HUES48 (cell line): ENCODE data around the gene CEP290.
"Not testable (repeated sequence)": the region's sequence is repeated elsewhere in the genome, so short reads cannot be mapped to it uniquely, and the experiment has no call there.

Source experiments
- H3K27ac ChIP-seq: one replicate; pipeline ENCODE4 v1.7.0; 2013; ENCODE audit warnings: low read depth, low read length, inconsistent platforms
- H3K27me3 ChIP-seq: 2 replicates; pipeline ENCODE4 v1.6.1; 2013; ENCODE audit warnings: mild to moderate bottlenecking, low read length; ENCODE audit not compliant: control insufficient read depth, insufficient read depth
- H3K36me3 ChIP-seq: 2 replicates; pipeline ENCODE4 v1.6.1; 2013; ENCODE audit warnings: low read length; ENCODE audit not compliant: control insufficient read depth, insufficient read depth
- H3K4me1 ChIP-seq: 2 replicates; pipeline ENCODE4 v1.6.1; 2013; ENCODE audit warnings: mild to moderate bottlenecking, low read length; ENCODE audit not compliant: control insufficient read depth, insufficient read depth
- H3K4me3 ChIP-seq: 2 replicates; pipeline ENCODE4 v1.5.1; 2013; ENCODE audit warnings: mild to moderate bottlenecking, low read depth, low read length
- H3K9ac ChIP-seq: 2 replicates; pipeline ENCODE4 v1.6.1; 2013; ENCODE audit warnings: mild to moderate bottlenecking, low read depth, low read length, moderate library complexity
- H3K9me3 ChIP-seq: 2 replicates; pipeline ENCODE4 v1.6.1; 2013; ENCODE audit warnings: low read length; ENCODE audit not compliant: control insufficient read depth, insufficient read depth

The CEP290 gene

DNA sequence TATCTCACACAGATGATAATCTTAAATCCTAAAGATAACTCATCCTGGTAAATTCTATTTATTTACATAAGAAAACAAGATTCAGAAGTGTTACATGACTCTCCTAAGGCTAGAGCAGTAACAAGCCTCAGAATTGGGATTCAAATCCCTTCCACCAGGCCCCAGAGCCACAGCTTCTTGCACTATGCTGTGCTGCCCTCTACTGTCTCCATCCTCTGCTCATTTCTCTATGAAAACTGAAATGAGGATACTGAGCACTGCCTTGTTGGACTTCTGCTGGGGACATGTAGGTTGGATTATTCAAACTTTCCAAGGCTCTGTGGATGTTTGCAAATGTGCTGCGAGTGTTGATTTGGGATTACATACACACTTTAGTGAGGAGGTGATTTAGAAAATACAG, 89.2 kb downstream of the CEP290 start:
- Histone ChIP-seq H3K9ac (no peak overlapping the region), H3K4me3 (no peak overlapping the region), H3K27ac (no peak overlapping the region), H3K36me3 (peaks cover 52% of the 10 kb centered on the region), H3K9me3 (no peaks in the 10 kb centered on the region), H3K27me3 (no peaks in the 10 kb centered on the region), H3K4me1 (no peaks in the 10 kb centered on the region)

DNA sequence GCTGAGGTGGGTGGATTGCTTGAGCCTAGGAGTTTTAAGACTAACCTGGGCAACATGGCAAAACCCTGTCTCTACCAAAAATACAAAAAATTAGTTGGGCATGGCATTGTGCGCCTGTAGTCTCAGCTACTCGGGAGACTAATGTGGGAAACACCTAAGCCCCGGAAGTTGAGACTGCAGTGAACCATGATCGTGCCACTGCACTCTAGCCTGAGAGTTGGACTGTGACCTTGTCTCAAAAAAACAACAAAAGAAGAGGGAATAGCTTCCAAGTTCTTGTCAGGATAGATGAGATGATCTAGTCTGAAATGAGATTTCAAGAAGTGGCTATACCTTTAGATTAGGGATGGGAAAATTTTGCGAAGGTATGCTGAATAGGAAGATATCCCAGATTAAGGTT, 97.9 kb downstream of the CEP290 start:
- peaks cover 69% of the 10 kb centered on the region for H3K36me3 ChIP-seq
- H3K9ac ChIP-seq = no peak overlapping the region
- peaks cover 8% of the 10 kb centered on the region; the same call in 1 of the 2 replicates for H3K4me1 ChIP-seq
- H3K4me3 ChIP-seq = no peak overlapping the region
- H3K27ac ChIP-seq = no peak overlapping the region
- no peaks in the 10 kb centered on the region for H3K27me3 ChIP-seq
- H3K9me3 ChIP-seq = no peaks in the 10 kb centered on the region

DNA sequence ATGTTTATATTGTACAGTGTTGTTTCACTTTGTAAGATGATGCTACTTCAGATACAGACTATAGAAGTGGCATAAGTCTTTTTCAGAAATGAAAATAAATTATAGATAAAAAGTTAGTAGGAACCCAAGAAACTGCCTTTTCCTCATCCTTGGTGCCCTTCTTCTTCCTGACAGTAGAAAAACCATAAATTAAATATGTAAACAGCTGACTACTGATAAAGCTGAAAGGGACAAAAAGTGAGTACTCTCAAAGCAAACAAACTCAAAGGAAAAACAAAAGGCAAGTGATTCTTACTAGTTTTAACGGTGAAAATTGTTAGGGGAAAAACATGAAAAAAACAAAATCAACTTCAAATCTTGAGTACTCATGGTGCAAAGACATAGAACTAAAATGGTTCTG, 104.1 kb downstream of the CEP290 start:
- Histone ChIP-seq H3K4me3 (peak overlapping the region; percentile 22; the same call in 1 of the 2 replicates), H3K9me3 (no peaks in the 10 kb centered on the region), H3K9ac (no peak overlapping the region), H3K4me1 (peaks cover 25% of the 10 kb centered on the region), H3K27me3 (no peaks in the 10 kb centered on the region), H3K27ac (no peak overlapping the region), H3K36me3 (peaks cover 8% of the 10 kb centered on the region; the same call in 1 of the 2 replicates)

DNA sequence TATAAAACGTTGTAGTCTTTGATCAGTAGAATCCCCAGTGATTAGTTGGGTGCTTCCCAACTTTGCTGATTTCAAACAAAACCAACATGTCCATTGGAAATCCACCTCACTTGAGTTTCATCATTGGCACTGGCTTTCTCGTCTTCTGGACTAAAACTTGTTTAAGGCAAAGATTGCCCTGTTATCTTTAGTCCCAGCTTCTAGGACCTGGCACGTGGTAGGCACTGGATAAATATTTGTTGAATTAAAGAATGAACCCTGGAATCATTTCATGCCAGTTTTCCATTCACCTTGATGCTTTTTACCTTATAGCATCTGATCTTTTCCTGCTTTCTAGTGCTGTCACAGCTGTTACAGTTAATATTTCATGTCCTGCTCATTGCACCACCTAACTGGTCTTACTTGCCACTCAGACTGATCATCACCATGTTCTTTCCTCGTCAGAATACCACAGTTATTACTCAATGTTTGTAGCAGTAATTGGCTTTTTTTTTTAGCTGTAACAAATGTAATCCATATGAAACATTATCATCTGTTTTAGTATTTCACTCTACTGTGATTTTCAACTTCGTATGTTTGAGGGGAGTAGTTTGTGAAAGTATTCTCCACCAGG, 105.4 kb downstream of the CEP290 start:
- peaks cover 8% of the 10 kb centered on the region; the same call in 1 of the 2 replicates for H3K36me3 ChIP-seq
- H3K4me1 ChIP-seq = peaks cover 25% of the 10 kb centered on the region
- peak overlapping the region; percentile 96 for H3K4me3 ChIP-seq
- no peak overlapping the region for H3K27ac ChIP-seq
- no peaks in the 10 kb centered on the region for H3K27me3 ChIP-seq
- H3K9me3 ChIP-seq = no peaks in the 10 kb centered on the region
- 0 out of 2 replicates have a peak overlapping the region, but pooled peaks have one; percentile 79 for H3K9ac ChIP-seq

DNA sequence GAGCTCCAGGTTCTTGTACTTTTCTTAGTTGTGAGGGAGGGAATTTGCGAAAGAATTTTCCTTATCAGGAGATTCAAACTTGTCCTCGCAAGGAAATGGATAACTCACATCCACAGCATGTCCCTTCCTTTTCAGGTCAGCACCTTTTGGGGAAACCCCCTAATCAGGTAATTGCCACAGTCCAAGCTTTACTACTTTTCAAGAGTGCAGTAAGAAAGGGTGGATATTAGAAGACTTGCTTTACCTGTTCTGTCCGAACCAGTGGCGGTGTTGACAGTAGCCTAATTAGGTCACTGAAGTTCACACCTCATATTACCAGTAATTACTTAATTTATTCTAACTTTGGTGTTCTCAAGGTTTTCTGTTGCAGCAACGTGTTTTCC, 106.0 kb downstream of the CEP290 start:
- Histone ChIP-seq H3K27ac (no peak overlapping the region), H3K36me3 (peaks cover 8% of the 10 kb centered on the region; the same call in 1 of the 2 replicates), H3K9ac (peak overlapping the region; percentile 79), H3K27me3 (no peaks in the 10 kb centered on the region), H3K4me1 (peaks cover 25% of the 10 kb centered on the region), H3K9me3 (no peaks in the 10 kb centered on the region), H3K4me3 (peak overlapping the region; percentile 96)

DNA sequence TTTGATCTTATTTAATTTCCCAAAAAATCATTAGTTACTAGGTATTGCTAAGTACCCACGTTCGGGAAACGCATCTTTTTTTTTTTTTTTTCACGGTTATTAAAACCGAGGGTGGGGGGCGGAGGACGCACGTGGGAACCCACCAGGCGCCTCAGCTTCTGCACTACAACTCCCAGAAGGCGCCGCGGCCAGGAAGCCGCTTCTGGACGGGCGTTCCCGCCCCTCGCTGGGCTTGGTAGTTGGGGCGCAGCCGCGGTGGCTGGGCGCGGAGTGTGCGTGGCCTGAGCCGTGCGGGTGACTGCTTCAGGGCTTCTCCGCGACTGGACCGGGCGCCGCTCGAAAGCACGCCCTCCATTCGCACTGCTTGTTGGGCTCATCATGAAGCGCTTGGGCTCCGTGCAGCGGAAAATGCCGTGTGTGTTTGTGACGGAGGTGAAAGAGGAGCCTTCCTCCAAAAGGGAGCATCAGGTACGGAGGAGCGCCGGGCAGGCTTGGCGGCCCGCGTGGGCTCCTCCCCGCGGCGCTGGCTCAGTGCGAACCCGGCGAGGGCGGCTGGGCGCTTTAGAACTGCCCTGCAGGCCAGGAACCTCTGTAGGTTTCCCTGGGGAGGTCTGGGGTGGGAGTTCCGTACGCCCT, 106.5 kb downstream of the CEP290 start:
- Histone ChIP-seq H3K27ac (peak overlapping the region; percentile 26), H3K4me1 (peaks cover 25% of the 10 kb centered on the region), H3K9ac (peak overlapping the region; percentile 79), H3K36me3 (peaks cover 4% of the 10 kb centered on the region; the same call in 1 of the 2 replicates), H3K27me3 (no peaks in the 10 kb centered on the region), H3K9me3 (no peaks in the 10 kb centered on the region), H3K4me3 (peak overlapping the region; percentile 96)

DNA sequence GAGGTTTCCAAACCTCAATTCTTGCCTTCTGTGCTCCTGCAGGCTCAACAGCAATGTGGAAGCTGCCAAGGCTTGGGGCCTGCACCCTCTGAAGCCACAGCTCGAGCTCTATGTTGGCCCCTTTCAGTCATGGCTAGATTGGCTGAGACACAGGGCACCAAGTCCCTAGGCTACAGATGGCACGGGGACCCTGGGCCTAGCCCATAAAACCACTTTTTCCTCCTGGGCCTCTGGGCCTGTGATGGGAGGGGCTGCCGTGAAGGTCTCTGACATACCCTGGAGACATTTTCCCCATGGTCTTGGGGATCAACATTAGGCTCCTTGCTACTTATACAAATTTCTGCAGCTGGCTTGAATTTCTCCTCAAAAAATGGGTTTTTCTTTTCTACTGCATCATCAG, 110.7 kb downstream of the CEP290 start:
- H3K4me3 ChIP-seq, H3K27me3 ChIP-seq, H3K9me3 ChIP-seq, H3K27ac ChIP-seq, H3K9ac ChIP-seq, H3K36me3 ChIP-seq, H3K4me1 ChIP-seq: not testable (repeated sequence)

DNA sequence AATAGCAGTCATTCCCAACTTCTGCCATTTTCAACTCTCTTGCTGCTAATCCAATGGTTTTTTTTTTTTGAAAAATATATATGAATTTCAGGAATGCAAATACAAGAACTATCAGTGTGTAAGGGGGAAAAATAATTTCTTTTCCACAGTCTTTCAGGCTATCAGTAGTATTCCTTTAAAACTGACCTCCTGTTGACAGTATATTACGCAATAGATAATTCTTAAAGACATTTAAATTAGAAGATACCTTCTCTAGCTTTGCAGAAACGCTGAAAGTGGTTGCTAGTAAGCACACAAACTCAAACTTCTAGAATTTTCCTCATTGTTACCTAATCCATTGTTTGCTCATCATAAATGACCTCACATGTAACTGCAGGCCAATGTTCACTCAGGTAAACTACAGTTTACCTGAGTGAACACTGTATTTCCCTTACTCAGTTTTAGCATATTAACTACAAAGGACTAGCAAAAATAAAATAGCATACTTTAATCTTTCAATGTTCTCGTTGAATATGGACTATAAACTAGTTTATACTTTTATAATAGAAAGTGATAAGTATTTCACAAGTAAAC, 112.7 kb downstream of the CEP290 start, which contains the start of gene C12orf50:
Gene C12orf50 (minus strand): TSS at position 309 of the 573 bp plus-strand sequence. CDS start 2,439 bp downstream, outside the sequence.
- no peaks in the 10 kb centered on the region for H3K9me3 ChIP-seq
- H3K36me3 ChIP-seq = no peaks in the 10 kb centered on the region
- no peak within 1 kb of the TSS for H3K27ac ChIP-seq
- no peak within 1 kb of the TSS for H3K4me3 ChIP-seq
- H3K27me3 ChIP-seq = no peaks in the 10 kb centered on the region
- H3K9ac ChIP-seq = no peak within 1 kb of the TSS
- no peaks in the 10 kb centered on the region for H3K4me1 ChIP-seq

DNA sequence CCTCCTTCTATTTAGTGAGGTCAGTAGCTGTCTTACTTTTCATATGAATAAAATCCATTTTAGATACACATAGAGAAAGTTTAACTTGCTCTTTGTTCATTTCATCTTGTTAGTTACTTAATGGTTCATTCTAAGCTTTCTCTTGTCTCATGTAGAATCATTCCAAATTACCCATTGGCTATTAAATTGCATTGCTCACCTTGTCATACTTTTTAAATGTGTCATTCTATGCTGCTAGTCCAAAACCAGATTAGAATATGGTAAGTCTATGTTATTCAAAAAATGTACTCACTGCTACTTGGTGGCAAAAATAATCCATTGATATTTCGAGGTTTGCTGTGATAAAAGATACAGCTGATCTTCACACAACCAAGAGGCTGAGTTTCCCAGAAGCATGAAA, 115.7 kb downstream of the CEP290 start:
- H3K27me3 ChIP-seq = no peaks in the 10 kb centered on the region
- H3K36me3 ChIP-seq = no peaks in the 10 kb centered on the region
- no peak overlapping the region for H3K4me3 ChIP-seq
- H3K27ac ChIP-seq = no peak overlapping the region
- no peak overlapping the region for H3K9ac ChIP-seq
- H3K4me1 ChIP-seq = no peaks in the 10 kb centered on the region
- H3K9me3 ChIP-seq = no peaks in the 10 kb centered on the region

DNA sequence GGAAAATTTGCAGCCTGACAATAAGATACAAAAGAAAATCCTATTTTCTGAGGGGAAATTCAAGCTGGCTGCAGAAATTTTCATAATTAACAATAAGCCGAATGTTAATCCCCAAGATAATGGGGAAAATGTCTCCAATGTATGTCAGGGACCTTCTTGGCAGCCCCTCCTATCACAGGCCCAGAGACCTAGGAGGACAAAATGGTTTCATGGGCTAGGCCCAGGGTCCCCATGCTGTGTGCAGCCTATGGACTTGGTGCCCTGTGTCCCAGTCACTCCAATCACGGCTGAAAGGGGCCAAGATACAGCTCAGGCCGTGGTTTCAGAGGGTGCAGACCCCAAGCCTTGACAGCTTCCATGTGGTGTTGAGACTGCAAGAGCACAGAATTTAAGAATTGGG, 123.9 kb downstream of the CEP290 start:
- H3K9ac ChIP-seq = no peak overlapping the region
- H3K9me3 ChIP-seq = peaks cover 14% of the 10 kb centered on the region; the same call in 1 of the 2 replicates
- no peaks in the 10 kb centered on the region for H3K36me3 ChIP-seq
- no peak overlapping the region for H3K4me3 ChIP-seq
- no peaks in the 10 kb centered on the region for H3K27me3 ChIP-seq
- H3K27ac ChIP-seq = no peak overlapping the region
- no peaks in the 10 kb centered on the region for H3K4me1 ChIP-seq

DNA sequence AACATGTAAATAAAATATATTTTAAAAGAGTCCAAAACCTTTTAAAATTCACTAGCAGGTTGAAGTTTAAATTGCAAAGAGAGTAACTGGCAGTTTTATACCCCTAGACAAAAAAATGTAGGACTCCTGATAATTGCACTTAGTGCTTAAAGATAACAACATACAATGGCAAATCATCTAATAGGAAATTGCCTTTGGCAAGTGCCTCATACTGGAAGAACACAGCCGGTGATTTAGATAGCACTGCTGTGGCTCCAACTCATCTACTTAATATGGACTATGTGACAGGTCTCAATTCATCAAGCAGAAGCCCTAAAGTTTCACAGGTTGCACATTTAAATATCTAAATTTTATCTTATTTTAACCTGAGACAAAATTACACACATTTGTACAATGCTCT, 126.1 kb downstream of the CEP290 start:
- Histone ChIP-seq H3K36me3 (no peaks in the 10 kb centered on the region), H3K27ac (no peak overlapping the region)

More for the DNA sequence above, 126.1 kb downstream of the CEP290 start:
- Histone ChIP-seq H3K9ac (no peak overlapping the region), H3K27me3 (no peaks in the 10 kb centered on the region), H3K9me3 (peaks cover 14% of the 10 kb centered on the region; the same call in 1 of the 2 replicates), H3K4me1 (no peaks in the 10 kb centered on the region), H3K4me3 (no peak overlapping the region)
